Measurements from ENCODE around the gene NPTXR. TPM values are rescaled to one million over a fixed set of nuclear protein-coding genes. Genes with fewer than 3 reads are reported as not detected.

NPTXR gene
- total RNA-seq, 2 experiments from 2014 or later: 0.08 TPM; not detected in 1

DNA sequence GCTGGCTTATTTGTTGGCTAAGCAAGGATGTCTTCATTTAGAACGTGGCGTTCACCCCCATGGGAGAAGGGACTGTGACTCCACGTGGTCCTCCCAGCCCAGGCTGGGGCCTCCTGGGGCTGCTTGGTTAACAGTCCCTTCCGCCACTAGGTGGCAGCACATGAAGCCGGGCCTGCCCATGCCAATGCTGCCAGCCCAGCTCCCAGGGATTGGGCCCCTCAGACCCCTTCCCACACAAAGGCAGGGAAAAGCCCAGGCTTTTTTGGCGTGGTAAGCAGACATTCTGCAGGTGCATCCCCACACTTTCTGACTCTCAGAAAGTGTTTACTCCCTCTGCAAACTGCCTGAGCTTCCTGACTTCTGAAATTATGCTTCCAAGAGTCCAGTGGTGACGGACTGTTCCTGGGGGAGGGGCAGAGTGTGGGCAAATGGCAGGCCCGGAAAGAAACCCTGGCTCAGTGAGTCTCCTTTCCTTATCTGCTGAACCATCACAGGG lies 25.1 kb upstream of the NPTXR start:
- DNase-seq (ENCODE audit: low spot score): peak; percentile 85
- Histone ChIP-seq H3K9me3 (ENCODE audit: low read length) (no peaks in the 10 kb centered on the region), H4K20me1 (ENCODE audit: insufficient read depth, low read length) (peaks cover 9% of the 10 kb centered on the region), H3K4me3 (ENCODE audit: low read depth, low read length, poor library complexity, severe bottlenecking) (no peak overlapping the region), H3K4me2 (ENCODE audit: low read length) (peak overlapping the region; percentile 34; the same call in 1 of the 2 replicates), H3K4me1 (ENCODE audit: insufficient read depth, low read length, poor library complexity, severe bottlenecking) (peaks cover 38% of the 10 kb centered on the region), H3K79me2 (ENCODE audit: insufficient read depth, low read depth, low read length) (peaks cover 22% of the 10 kb centered on the region), H2AFZ (ENCODE audit: low read length) (no peak overlapping the region), H3K36me3 (ENCODE audit: insufficient read depth, low read length) (peaks cover 60% of the 10 kb centered on the region), H3K9me2 (ENCODE audit: insufficient read depth, low read length) (no peaks in the 10 kb centered on the region), H3K27ac (ENCODE audit: low read depth, low read length, poor library complexity, severe bottlenecking) (no peak overlapping the region)
- TF ChIP-seq, protein P1, sequence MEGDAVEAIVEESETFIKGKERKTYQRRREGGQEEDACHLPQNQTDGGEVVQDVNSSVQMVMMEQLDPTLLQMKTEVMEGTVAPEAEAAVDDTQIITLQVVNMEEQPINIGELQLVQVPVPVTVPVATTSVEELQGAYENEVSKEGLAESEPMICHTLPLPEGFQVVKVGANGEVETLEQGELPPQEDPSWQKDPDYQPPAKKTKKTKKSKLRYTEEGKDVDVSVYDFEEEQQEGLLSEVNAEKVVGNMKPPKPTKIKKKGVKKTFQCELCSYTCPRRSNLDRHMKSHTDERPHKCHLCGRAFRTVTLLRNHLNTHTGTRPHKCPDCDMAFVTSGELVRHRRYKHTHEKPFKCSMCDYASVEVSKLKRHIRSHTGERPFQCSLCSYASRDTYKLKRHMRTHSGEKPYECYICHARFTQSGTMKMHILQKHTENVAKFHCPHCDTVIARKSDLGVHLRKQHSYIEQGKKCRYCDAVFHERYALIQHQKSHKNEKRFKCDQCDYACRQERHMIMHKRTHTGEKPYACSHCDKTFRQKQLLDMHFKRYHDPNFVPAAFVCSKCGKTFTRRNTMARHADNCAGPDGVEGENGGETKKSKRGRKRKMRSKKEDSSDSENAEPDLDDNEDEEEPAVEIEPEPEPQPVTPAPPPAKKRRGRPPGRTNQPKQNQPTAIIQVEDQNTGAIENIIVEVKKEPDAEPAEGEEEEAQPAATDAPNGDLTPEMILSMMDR (conservative IDR thresholded peaks at IDR 0.05; ENCODE audit: low read length): peak; percentile 92
- no peak for TF ChIP-seq EZH2phosphoT487 (IDR thresholded peaks at IDR 0.05; ENCODE audit: borderline replicate concordance, low read depth, low read length)
- BruUV-seq (replicated peaks): no TSS peak
- CTCF ChIA-PET (ENCODE audit: unreplicated experiment): interaction anchor here (0.8 kb wide), 1 partner anchor 134 kb away, joined by 3 read pairs; no protein-coding TSS in a partner anchor
- intact Hi-C loops (cut with micrococcal nuclease; ENCODE audit: unreplicated experiment): loop anchor here (1.0 kb wide), 1 partner anchor 253 kb away; no protein-coding TSS in a partner anchor
- POLR2A ChIA-PET: interaction anchor here (0.5 to 1.3 kb wide), 2 partner anchors 31 to 204 kb away, joined by 4 read pairs; no protein-coding TSS in a partner anchor

DNA sequence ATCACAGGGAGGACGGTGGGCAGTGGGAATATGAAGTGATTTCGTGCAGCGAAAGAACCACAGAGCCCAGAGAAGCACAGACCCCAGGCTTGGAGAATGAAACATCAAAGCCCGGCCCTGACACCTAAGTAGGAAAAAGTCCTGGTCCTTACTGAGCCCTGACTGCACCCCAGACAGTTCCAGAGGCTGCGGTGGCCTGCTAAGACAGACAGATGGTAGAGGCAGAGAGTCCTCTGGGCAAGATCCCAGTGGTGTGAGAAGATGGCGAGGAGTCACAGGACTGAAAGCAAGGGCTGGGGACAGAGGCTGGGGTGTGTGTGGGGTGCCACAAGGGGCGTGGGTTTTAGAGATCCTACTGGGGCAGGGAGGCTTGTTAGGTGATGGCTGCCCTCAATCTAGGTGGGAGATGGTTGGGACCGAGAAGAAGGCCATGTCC lies 24.5 kb upstream of the NPTXR start:
- ChIA-PET CTCF (ENCODE audit: unreplicated experiment) (no interaction called here), POLR2A (no interaction called here)
- H3K9me3 ChIP-seq (ENCODE audit: low read length): no peaks in the 10 kb centered on the region
- intact Hi-C loops (cut with micrococcal nuclease; ENCODE audit: unreplicated experiment): no loop called here
- H2AFZ ChIP-seq (ENCODE audit: low read length): no peak overlapping the region
- H3K9me2 ChIP-seq (ENCODE audit: insufficient read depth, low read length): no peaks in the 10 kb centered on the region
- TF ChIP-seq, protein P1 (conservative IDR thresholded peaks at IDR 0.05; ENCODE audit: low read length): no peak
- TF ChIP-seq EZH2phosphoT487 (IDR thresholded peaks at IDR 0.05; ENCODE audit: borderline replicate concordance, low read depth, low read length): no peak
- H3K79me2 ChIP-seq (ENCODE audit: insufficient read depth, low read depth, low read length): peaks cover 22% of the 10 kb centered on the region
- peak overlapping the region; percentile 34; the same call in 1 of the 2 replicates for H3K4me2 ChIP-seq (ENCODE audit: low read length)
- peaks cover 9% of the 10 kb centered on the region for H4K20me1 ChIP-seq (ENCODE audit: insufficient read depth, low read length)
- BruUV-seq (replicated peaks): no TSS peak
- H3K4me1 ChIP-seq (ENCODE audit: insufficient read depth, low read length, poor library complexity, severe bottlenecking): peaks cover 31% of the 10 kb centered on the region
- no peak overlapping the region for H3K27ac ChIP-seq (ENCODE audit: low read depth, low read length, poor library complexity, severe bottlenecking)
- H3K4me3 ChIP-seq (ENCODE audit: low read depth, low read length, poor library complexity, severe bottlenecking): no peak overlapping the region
- peaks cover 64% of the 10 kb centered on the region for H3K36me3 ChIP-seq (ENCODE audit: insufficient read depth, low read length)
- no peak for DNase-seq (ENCODE audit: low spot score)

DNA sequence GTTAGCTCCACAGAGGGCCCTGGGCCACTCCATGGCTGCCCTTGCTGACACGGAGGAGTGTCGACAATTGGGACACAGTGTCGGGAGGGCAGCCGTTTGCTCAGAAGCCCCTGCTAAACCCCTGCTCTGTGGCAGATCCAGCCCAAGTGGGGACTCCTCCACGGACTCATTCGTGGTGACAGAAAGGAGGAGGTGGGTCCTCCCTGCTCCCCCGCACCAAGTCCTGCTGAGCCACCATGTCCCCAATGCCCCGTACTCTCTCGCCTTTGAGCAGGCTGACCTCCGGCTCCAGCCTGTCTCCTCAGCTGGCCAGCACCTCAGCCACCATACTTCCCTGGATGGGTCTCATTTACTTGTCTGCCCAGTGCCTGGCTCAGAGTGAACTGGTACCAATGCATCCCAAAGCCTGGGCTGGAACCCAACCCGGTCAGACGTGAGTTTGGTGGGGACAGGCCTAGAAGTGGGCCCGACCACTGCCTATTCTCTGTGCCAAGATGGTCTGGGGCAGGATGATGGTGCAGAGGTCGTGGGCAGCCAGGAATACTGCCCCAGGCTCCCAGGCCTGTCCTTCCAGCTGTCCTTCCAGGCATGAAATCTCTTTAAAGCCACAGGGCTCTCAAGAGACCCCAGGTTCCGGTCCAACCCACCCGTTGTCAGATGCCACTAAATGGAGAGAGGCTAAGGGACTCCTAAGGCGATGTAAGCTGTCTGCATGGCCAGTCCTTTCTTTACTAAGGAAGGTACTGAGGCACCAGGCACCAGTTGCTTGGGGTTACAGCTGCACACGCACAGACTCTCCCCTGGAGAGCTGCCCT lies 23.9 kb upstream of the NPTXR start:
- peaks cover 14% of the 10 kb centered on the region for H4K20me1 ChIP-seq (ENCODE audit: insufficient read depth, low read length)
- no TSS peak for BruUV-seq (replicated peaks)
- CTCF ChIA-PET (ENCODE audit: unreplicated experiment): no interaction called here

More for the DNA sequence above, 23.9 kb upstream of the NPTXR start:
- Histone ChIP-seq H3K79me2 (ENCODE audit: insufficient read depth, low read depth, low read length) (peaks cover 22% of the 10 kb centered on the region), H3K4me3 (ENCODE audit: low read depth, low read length, poor library complexity, severe bottlenecking) (no peak overlapping the region), H3K9me2 (ENCODE audit: insufficient read depth, low read length) (no peaks in the 10 kb centered on the region), H3K9me3 (ENCODE audit: low read length) (no peaks in the 10 kb centered on the region), H3K27ac (ENCODE audit: low read depth, low read length, poor library complexity, severe bottlenecking) (no peak overlapping the region), H3K4me2 (ENCODE audit: low read length) (no peak overlapping the region), H3K4me1 (ENCODE audit: insufficient read depth, low read length, poor library complexity, severe bottlenecking) (peaks cover 25% of the 10 kb centered on the region), H2AFZ (ENCODE audit: low read length) (no peak overlapping the region), H3K36me3 (ENCODE audit: insufficient read depth, low read length) (peaks cover 67% of the 10 kb centered on the region)
- DNase-seq (ENCODE audit: low spot score): no peak
- intact Hi-C loops (cut with micrococcal nuclease; ENCODE audit: unreplicated experiment): no loop called here
- no peak for TF ChIP-seq EZH2phosphoT487 (IDR thresholded peaks at IDR 0.05; ENCODE audit: borderline replicate concordance, low read depth, low read length)
- TF ChIP-seq, protein P1 (conservative IDR thresholded peaks at IDR 0.05; ENCODE audit: low read length): no peak
- POLR2A ChIA-PET: no interaction called here

Data from OCI-LY7 (cell line).